ENCODE results near the gene MRPL50. TPM values are rescaled to one million over a fixed set of nuclear protein-coding genes. Genes with fewer than 3 reads are reported as not detected.

MRPL50 gene
- 10 to 100 TPM; 15.0 to 19.9 TPM for total RNA-seq
- long read RNA-seq, transcript MRPL50-201 (2 exons, 3,332 nt) = major isoform, 31 of 33 reads
- long read RNA-seq, partial matches to known transcripts = 0 of 33 reads
- long read RNA-seq, other reads (novel, unspliced or antisense) = 2 of 33 reads

DNA sequence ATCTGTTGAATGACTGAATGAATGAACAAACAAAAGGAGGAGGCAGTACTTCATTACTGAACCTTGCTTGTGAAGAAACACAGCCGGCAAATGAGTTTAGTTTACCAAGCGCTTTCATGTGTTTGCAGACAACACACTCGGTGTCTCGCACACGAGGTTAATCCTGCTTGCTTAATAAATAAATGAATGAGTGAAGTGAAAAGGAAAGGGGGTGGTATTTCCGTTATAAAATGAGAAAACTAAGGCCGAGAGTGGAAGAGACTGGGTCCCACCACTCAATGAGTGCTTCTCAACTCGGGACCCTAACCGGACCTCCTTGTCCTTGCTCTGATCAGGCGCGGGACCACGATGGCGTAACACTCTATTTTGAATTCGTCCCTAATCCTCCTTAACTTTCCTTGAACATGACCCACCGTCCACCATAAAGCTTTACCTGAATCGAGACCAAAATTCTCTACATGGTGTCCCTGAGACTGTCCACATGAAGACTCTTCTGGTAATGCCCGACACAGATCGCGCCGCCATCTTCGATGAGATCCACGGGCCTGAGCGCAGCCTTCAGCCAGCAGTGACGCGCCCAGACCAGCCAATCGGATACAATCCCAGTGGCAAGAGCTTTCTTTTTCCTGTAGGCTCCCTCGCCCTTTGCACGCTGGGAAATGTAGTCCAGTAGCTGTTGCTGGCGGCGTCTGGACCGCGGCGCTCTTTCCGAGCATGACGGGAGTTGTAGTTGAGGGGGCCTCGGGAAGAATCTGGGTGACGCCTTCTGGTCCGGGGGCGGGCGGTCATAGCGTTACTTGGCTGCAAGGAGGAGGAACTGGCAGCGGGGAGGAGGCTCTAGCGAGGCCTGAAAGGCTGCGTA is at the start of gene MRPL50, which contains the start of gene ZNF189:
MRPL50 (minus strand) TSS at position 551 of the 862 bp plus-strand sequence; CDS start at position 525, 26 bp downstream.
ZNF189 (plus strand) TSS at position 784 of the 862 bp plus-strand sequence. CDS start 306 bp downstream, outside the sequence.
- intact Hi-C loops (cut with DNase I) = loop anchor here in 1 of 2 donors (10.0 kb wide), 1 partner anchor 137 kb away; the partner anchor contains the start of gene RNF20
- DNase-seq (peak; percentile 99), ATAC-seq (peak; percentile 98 to 99)

DNA sequence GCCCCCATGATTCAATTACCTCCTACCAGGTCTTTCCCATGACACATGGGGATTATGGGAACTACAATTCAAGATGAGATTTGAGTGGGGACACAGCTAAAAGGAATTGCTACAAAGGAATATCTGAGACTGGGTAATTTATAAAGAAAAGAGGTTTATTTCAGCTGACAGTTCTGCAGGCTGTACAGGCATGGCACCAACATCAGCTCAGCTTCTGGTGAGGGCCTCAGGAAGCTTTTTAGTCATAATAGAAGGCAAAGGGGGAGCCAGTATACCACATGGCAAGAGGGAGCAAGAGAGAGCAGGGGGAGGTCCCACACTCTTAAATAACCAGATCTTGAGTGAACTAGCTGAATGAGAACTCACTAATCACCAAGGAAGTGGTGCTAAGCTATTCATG is 48.3 kb upstream of the MRPL50 start:
- DNase-seq = no peak
- intact Hi-C loops (cut with DNase I) = loop anchor here in 1 of 2 donors (5.0 kb wide), 1 partner anchor 44 kb away; no protein-coding TSS in a partner anchor
- no peak for ATAC-seq

DNA sequence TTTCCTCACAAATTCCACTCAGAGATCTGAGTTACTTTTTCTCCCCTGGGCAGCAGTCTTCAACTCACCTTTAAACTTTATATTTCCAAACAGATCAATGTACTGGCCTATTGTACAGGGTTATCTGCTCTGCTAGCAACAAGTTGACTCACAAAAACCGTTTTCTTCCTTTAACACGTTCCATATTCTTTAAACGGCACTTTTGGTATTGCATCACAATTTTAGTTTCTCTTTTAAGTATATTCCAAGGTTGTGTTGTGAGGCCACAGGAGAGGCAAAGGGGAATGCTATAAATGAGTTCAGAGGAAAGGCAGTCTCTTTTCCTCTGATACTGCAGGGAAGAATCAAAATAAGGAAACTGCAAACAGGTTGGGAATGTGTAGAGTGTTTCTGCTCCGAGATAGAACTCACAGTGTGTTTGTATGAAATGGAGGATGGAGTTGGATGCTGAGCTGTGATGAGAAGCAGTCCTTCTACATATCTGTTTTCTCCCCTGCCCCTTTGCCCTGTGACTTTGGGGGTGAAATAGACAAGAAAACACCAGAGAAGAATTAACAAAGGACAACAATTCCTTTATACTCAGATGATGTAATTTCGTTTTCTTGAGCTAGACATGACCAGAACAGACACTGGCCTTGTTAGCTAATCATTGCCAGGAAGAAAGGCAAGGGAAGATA is 47.1 kb upstream of the MRPL50 start:
- DNase-seq (no peak), ATAC-seq (no peak)
- intact Hi-C loops (cut with DNase I) = loop anchor here in 1 of 2 donors (5.0 kb wide), 1 partner anchor 43 kb away; no protein-coding TSS in a partner anchor

DNA sequence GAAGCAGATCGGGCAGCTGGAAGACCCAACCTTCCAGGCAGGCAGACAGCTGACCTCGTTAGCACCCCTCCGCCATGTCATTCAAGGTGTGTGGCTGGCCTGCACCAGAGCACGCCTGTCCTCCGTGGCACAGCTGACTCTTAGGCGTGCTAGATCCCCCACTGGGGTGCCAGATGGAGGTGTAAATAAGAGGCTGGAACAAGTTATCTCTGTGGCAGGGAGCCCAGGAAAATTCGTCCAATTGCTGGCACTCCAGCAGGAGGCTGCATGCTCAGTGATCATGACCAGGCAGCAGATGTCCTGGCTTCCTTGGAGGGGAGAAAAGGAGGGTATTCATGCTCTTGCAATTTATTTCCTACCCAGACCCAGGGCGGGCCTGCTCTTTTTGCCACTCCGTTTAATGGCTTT is 45.0 kb upstream of the MRPL50 start:
- intact Hi-C loops (cut with DNase I) = no loop called here
- ATAC-seq = peak; percentile 95 to 96
- peak; percentile 71 for DNase-seq

DNA sequence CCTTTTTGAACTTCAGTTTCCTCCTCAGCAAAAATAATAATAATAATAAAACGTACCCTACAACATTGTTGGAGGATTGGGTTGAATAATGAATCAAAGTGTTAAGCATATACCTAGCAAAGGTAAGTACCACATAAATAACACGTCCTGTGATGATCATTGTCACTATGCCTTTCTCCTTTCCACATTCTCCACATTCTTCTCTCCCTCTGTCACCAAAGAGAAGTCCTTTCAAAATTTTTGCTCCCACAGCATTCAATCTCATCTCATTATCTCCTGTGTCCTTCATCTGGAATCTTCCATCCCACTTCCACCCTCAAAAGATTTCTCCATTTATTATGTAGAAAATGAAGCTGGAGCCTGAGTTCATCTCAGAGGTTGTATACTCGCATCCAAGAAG is 44.3 kb upstream of the MRPL50 start:
- intact Hi-C loops (cut with DNase I) = no loop called here
- DNase-seq = no peak
- no peak for ATAC-seq

DNA sequence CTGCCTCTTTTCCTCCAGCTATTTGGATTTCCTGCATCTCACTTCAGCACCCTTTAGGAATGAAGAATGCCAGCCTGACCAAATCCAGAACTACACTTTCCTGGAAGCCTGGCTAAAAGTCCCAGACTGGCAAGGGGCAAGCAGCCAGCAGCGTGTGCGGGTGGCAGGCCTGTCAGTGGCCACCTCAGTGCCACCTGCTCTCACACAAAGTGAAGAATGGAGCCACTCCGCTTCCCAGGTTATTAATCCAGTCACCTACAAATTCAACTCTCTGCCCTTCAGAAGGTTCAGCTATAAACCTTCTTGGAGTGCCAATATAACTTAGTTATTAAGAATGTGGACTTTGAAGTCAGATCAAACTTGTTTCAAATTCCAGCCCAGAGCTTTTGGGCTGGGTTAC is 43.9 kb upstream of the MRPL50 start:
- DNase-seq = peak; percentile 33
- intact Hi-C loops (cut with DNase I) = no loop called here
- peak; percentile 50 to 62 for ATAC-seq

DNA sequence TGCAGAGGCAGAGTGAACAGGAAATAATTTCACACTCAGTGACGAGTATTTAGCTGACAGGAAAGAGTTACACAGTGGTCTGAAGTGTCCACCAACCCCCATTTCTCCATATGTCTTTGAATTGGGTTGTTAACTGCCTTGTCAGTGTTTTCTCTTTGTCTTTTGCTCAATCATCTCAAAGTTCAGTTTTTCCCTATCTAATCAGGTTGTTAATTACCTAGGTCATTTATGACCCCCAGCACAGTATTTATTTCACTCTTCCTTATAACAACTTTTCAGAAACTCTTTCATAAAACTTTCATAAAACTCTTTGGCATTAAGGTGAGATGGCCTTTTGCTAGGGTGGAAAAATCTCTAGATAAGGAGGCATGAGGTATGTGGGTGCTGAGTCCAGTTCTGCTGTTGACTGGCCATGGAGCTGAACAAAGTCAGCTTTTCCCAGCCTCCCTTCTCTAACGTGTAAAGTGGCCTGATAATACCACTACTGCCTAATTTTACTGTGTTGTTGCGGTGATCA is 42.4 kb upstream of the MRPL50 start:
- DNase-seq (no peak), ATAC-seq (no peak)
- intact Hi-C loops (cut with DNase I) = no loop called here

DNA sequence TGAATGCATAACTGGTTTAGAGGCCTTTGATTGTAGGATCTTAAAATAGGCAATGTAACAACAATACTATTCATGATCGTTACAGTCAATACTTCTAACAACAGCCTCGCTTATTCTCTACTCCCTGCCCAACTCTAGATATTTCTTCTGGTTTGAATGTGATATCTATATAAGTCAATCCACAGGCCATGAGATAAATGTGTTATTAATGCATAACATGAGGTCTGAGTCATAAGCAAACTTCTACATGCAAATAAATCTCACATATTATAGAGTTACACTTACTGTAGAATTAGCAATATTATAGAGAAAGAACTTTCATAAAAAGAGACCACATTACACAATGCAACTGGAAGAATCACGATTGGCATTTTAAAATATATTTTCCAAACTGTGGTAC is 40.1 kb upstream of the MRPL50 start:
- DNase-seq (no peak), ATAC-seq (no peak)
- intact Hi-C loops (cut with DNase I) = no loop called here

DNA sequence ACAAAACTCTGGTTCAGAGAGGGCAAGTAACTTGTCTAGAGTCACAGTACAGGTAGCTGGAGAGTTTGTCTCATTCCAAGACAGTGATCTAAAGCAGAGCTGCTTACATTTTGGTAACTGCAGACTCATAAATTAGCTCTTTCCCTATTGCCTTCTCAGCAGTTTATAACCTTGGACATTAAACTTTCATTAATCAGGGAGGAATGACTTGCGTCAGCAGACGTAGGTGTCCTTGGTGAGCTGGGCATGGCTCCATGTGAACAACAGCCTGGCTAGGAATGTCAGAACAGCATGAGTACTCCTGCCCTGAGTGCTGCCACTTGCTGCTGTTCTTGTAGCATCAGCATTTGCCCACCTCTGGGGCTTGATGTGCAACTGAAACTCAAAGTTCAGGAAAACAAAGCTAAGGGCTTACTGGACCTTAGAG is 39.4 kb upstream of the MRPL50 start:
- intact Hi-C loops (cut with DNase I) = no loop called here
- ATAC-seq (peak; percentile 87 to 88), DNase-seq (peak; percentile 54)

DNA sequence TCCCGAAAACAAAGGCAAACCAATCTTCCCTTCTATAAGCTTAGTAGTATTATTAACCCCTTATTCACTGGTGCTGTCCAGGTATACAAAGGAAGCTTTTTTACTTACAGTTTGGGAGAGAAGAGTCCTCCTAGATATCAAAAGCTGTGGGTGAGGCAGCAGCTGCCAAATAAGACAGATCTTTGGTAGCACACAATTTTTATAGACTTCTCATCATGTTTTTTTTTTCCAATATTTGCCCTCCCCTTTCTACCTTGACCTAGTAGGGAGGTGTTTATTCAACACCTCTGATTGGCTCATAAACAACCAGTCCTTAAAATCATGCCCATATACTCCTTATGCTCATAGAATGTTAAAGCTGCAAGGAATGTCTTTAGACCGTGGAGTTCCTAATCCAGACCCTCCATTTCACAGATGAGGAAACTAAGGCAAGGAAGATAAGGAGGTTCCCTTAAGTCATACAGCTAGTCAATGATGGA is 37.2 kb upstream of the MRPL50 start, which contains the start of gene ALDOB:
ALDOB (minus strand) TSS at position 174 of the 479 bp plus-strand sequence. CDS start 4,887 bp downstream, outside the sequence.
- intact Hi-C loops (cut with DNase I) = no loop called here
- DNase-seq = no peak
- no peak for ATAC-seq

DNA sequence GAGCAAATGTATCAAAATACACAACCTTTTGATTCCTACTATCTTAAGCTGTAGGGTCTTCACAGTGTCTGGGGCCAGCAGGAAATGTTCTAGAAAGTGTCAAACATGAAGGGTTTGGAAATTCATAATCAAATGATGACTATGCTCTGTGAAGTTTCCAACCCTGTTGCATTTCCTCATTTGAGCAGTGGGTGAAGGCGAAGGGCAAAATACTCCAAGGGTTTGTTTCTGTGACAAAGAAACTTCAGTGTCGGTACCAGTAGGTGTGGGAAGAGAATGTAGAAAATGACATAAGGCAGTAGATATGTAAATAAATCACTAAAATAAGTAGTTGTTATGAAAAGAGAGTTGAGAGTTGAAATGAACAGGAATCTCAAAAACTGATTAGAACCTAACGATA is 36.6 kb upstream of the MRPL50 start:
- no peak for ATAC-seq
- intact Hi-C loops (cut with DNase I) = no loop called here

DNA sequence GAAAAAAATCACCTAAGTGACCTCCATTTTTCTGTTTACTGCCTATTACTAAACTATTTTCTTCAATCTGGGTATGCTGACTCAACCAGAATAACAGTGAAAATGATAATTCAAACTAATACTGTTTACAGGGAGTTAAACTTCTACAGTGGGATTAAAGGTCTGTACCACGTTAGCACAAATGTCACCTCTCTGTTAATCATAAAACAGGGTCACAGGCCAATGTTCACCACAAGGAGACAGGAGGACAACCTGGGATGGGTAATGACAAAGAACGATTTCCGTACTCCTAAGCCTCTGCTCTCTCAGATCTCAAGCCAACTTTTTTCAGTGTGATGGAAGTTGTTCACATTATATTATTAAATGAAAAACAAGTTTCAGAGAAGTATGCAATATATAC is 34.8 kb upstream of the MRPL50 start:
- no peak for ATAC-seq
- intact Hi-C loops (cut with DNase I) = no loop called here
- no peak for DNase-seq

More for the DNA sequence above, 36.6 kb upstream of the MRPL50 start:
- DNase-seq = no peak

DNA sequence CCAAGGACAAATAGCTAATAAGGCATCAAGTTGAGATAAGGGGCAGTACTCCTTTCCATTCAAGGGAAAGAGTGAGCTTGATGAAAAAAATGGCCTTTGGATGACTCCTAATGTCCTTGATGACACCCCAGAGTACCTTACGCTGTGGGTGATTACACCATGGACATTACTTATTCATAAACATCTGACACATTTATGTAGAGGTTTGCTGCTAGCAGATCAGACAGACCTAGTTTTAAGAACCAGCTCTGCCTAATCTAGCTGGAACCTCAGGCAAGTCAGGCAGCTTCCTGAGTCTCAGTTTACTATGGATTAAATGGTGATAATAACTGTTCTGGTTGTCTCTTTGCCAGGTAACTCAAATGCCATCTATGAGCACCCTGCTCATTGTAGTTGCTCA is 34.3 kb upstream of the MRPL50 start:
- DNase-seq = no peak
- ATAC-seq = no peak
- intact Hi-C loops (cut with DNase I) = no loop called here

DNA sequence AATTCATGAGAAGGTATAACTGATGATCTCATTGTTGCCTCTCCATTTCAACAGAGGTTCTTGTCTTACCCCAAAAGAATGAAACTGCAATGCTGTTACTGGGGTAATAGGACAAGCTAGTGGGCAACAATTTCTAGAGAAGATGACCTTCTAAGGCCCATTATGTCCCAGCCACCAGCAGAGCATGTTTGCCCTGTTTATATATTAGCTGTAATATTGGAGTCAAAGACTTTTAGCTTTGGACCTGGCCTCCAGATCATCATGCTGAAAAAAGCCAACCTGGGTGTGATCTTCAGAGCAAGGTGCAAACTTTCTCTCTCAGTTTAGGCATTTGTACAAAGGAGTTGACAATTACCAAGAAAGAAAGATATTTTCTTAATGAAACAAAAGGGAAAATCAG is 33.8 kb upstream of the MRPL50 start:
- intact Hi-C loops (cut with DNase I) = no loop called here
- ATAC-seq (no peak), DNase-seq (no peak)

DNA sequence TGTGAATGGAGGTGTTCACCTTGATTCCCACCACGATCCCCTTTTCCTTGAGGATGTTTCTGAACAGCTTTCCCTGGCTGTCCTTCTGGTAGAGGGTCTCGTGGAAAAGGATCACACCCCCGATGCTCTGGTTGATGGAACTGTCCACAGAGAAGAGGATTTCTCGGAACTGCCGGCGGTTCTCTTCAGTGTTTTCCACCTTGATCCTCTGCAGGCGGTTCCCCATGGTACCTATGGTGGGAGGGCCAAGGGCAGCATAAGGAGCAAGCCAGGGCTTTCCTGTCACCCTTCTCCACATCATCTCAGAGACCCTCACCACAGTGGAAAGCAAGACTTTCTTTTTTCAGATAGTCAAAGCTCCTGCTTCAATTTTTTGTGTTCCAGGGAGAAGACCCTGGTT is 31.3 kb upstream of the MRPL50 start:
- intact Hi-C loops (cut with DNase I) = no loop called here
- DNase-seq = no peak
- no peak for ATAC-seq

DNA sequence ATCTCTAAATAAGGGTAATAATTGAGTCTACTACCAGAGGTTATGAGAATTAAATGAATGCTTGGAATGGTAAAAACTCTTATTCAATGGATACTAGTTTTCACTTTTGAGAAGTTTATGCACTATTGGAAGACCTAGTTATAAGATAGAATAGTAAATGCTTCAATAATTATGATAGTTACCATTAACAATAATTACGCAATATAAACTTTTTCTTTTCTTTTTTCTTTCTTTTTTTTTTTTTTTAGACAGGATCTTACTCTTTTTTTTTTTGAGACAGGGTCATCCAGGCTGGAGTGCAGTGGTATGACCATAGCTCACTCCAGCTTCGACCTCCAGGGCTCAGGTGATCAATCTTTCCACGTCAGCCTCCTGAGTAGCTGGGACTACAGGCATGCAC is 30.5 kb upstream of the MRPL50 start:
- intact Hi-C loops (cut with DNase I) = no loop called here

DNA sequence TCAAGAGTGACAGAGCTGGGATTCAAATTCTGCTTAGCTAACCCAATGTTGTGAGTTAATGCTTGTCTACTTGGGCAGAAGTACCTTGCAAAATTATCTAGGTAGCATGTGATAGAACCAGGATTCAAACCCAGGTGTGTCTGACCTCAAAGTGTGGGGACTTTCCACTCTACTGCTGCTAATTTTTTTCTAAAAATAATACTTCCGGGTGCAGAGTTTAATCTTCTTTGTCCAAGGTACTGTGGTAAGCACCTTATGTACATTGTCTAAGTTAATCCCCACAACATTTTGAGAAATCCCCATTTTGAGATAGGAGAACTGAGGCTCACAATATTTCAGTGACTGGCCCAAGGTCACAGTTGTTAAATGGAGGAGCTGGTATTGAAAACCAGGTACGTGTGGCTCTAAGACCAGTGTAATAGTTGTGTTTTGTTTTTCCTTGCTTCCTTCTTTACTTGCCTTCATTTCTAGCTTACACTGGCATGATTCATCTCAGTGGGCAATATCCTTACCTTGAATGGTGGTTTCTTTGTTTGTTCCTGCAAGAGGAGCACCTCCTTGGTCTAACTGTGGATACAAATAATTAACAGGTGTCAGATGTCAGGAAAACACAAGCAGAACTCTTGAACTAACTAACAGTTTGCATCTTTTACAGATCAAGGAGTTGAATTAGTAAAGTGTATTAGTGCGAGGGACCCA is 29.7 kb upstream of the MRPL50 start:
- DNase-seq (no peak), ATAC-seq (no peak)
- intact Hi-C loops (cut with DNase I) = no loop called here

More for the DNA sequence above, 30.5 kb upstream of the MRPL50 start:
- no peak for ATAC-seq
- DNase-seq = no peak

DNA sequence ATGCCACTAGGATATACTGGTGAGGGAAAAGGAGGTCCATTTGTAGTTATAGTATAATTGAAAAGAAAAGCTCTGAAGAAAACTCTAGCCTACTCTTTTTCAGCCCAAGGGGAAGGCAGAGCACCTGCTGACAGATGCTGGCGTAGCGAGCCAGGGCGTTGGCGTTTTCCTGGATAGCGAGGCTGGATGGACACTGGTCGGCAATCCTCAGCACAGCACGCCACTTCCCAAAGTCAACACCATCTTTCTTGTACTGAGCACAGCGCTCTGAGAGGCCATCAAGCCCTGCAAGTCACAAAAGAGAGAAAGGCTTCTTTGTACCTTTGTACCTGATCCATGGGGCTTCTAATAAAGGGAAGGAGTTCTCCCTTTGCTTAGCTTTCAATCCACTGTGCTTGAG is 28.9 kb upstream of the MRPL50 start:
- intact Hi-C loops (cut with DNase I) = no loop called here
- ATAC-seq (no peak), DNase-seq (no peak)

DNA sequence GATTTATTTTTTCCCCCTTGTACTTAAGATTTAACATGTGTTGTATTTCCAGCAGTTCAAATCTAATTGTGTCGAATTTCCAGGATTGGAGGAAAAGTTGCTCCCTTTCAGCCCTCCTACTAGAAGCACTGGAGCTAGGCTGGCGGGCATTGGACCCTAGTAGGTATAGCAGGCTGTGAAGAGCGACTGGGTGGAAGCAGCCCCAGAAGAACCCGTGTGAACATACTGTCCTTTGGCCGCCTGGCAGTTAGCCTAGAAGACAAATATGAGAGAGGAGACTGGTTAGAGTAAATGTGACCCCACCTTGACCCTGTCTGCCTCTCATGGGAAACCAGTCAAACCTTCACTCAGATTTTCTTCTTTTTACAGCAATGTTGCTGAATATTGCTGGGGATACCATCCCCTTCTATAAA is 23.2 kb upstream of the MRPL50 start:
- ATAC-seq (peak in 1 of 2 donors; percentile 25), DNase-seq (no peak)
- intact Hi-C loops (cut with DNase I) = no loop called here
